Retina (tissue), 1 donor: ENCODE results near the gene MAP2K4.

Experiments used
- DNase-seq: peaks from one replicate; pipeline ENCODE4 v3.0.0-alpha.2; 2016

Gene MAP2K4

DNA sequence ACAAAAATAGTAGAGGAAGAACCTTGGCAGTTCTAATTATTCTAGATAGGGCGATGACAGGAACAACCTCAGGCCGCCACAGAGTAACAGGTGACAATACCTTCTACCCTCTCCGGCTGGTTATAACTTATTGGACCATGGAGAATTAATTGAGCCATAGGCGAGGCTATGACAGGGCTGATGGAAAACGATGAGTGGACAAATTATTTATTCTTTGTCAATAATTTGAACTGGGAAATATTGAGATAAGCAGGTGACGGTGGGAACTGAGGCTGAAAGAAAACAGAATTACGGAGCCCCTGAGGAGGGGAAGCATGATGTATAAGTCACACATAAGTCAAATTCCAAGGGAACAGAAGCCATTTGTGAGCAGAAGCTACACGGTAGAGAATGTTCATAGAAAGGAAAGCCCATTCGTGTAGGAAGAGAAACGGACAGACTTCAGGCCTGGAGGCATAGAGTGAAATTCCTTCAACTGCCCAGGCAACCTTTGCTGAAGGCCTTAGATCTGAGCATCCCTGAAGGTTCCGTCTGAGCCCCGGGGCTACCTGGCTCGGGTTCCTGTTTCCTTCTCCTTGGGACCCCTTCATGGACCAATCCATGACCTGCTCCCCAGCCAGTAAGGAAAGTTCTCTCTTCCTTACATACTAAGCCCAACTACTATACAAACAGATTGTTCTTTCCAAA lies 158.1 kb downstream of the MAP2K4 start:
- DNase-seq, result no peak

DNA sequence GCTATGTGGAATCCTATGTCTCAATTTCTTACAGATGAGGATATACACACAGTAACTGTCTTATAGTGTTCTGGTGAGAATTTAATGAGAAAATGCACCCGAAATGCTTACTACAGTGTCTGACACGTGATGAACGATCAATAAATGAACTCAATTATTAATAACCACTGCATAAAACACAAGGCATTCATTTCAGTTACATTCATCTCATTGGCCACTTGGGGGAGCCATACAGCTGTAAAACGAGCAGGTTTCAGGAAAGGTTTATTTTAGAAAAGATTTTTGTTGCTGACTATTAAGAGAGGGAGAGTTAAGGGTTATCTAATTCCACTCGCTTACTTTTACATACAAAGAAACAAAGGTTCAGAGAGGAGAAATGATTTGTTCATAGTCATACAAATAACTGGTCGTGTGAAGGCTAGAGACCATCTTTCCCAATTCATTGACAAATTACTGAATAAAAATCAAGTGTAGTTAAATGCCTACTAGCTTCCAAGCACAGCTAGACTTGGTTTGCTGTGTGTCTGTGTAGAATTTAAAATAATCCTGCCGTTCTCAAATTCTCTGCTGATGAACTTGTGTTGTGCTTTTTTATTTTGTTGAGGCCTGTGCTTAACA lies 160.1 kb downstream of the MAP2K4 start:
- DNase-seq, result peak; percentile 41

DNA sequence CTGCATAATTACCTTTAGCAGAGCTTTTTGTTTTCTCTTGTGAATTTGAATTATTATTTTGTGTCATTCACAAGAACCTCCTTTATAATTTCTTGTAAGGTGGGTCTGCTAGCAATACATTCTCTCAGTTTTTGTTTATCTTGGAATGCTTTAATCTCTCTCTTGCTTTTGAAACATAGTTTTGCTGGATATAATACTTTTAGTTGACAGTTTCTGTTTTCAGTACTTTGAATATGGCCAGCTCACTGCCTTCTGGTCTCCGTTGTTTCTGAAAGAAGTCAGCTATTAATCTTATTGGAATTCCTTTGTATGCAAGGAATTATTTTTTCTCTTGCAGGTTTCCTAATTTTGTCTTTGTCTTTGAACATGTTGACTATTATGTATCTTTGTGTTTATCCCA lies 167.0 kb downstream of the MAP2K4 start:
- DNase-seq, result no peak

DNA sequence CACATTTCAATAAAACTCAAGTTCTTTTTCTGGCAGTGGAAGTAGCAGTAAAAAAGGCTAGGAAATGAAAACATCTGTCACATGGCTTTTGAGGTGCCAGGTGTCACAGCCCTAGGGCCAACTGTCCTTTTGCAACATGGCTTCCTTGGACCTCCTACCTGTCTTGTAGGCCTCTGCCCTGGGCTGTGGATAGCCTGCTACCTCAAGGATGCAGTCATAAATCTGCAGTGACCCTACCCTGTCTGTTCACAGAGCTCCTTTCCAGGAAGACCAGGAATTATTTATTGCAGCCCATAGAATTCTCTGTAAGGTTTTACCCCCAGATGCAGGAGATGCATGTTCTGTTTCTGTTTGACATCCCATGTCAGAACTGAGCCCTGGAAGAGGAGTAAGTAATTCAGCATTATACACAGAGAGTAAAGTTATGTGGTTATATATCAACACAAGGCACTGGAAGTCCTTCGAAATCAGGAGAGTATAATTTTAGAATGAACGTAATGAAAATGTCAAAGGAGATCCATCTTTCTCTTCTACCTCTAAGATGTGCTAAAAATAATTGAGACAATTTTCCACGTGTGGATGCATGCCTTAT lies 172.6 kb downstream of the MAP2K4 start:
- DNase-seq, result no peak
